Vagina (tissue), 2 donors: Measurements from ENCODE around the gene NSMCE1.

ENCODE experiments used
- CTCF ChIP-seq, 3 experiments: fragments of 450-650 bp in 2 of 3; fragments of 200-600 bp in 1 of 3; sonication (generic) in 1 of 3; IDR thresholded peaks; one replicate each; pipeline ENCODE4 v1.5.1; 2017 to 2019; ENCODE audit warnings: antibody characterized with exemption in 3 of 3, mild to moderate bottlenecking in 2 of 3, moderate library complexity in 2 of 3
- POLR2A ChIP-seq, 2 donors: fragments of 450-650 bp; IDR thresholded peaks; one replicate each; pipeline ENCODE4 v1.6.1; 2017; ENCODE audit warnings: antibody characterized with exemption in 2 of 2, mild to moderate bottlenecking in 2 of 2, moderate library complexity in 2 of 2

GRCh38 chr16:27269300-27270150 lies 953 bp upstream of the NSMCE1 start:
- no peak for TF ChIP-seq CTCF (IDR thresholded peaks at IDR 0.05)
- no peak for TF ChIP-seq POLR2A (IDR thresholded peaks at IDR 0.05)
